Ectodermal cell (in vitro differentiated cells): Measurements from ENCODE around the gene PLSCR2. TPM values are rescaled to one million over a fixed set of nuclear protein-coding genes. Genes with fewer than 3 reads are reported as not detected.

Source experiments
- H3K27ac ChIP-seq: 2 replicates; pipeline ENCODE4 v1.7.0; 2013; ENCODE audit warnings: mild to moderate bottlenecking, low read depth, low read length; ENCODE audit not compliant: insufficient read depth, poor library complexity, severe bottlenecking
- H3K27me3 ChIP-seq: 2 replicates; pipeline ENCODE4 v1.7.0; 2013; ENCODE audit warnings: mild to moderate bottlenecking, low read length; ENCODE audit not compliant: insufficient read depth, control insufficient read depth, poor library complexity, severe bottlenecking
- H3K36me3 ChIP-seq: one replicate; pipeline ENCODE4 v1.7.0; 2013; ENCODE audit warnings: low read length; ENCODE audit not compliant: control insufficient read depth, insufficient read depth
- H3K4me1 ChIP-seq: one replicate; pipeline ENCODE4 v1.7.0; 2013; ENCODE audit warnings: low read length; ENCODE audit not compliant: control insufficient read depth, insufficient read depth
- H3K4me3 ChIP-seq: 2 replicates; pipeline ENCODE4 v1.7.0; 2013; ENCODE audit warnings: low read depth, low read length, control low read depth; ENCODE audit not compliant: insufficient read depth
- H3K9me3 ChIP-seq: 2 replicates; pipeline ENCODE4 v1.7.0; 2013; ENCODE audit warnings: mild to moderate bottlenecking, low read length, moderate library complexity; ENCODE audit not compliant: control insufficient read depth
- WGBS, 2 experiments: methylation state at CpG; one replicate each; pipeline ENCODE4 v1.1.7; 2013; ENCODE audit warnings: missing lambda C conversion rate in 2 of 2; 5-methylcytosine and 5-hydroxymethylcytosine counted together
- polyA plus RNA-seq, 4 experiments: library from polyadenylated mRNA; stranded (reverse); fragments of 50-300 nt; gene quantifications; one replicate each; pipeline ENCODE4 v1.2.3, GENCODE V29; 2013

The PLSCR2 gene
- not detected for polyA plus RNA-seq (2013, experiment 1 of 4)
- polyA plus RNA-seq (2013, experiment 2 of 4): not detected
- polyA plus RNA-seq (2013, experiment 3 of 4): not detected
- not detected for polyA plus RNA-seq (2013, experiment 4 of 4)

- no peak within 1 kb of the TSS for H3K27ac ChIP-seq
- H3K4me3 ChIP-seq: peak within 1 kb of the TSS; percentile 32
- no peaks in the 10 kb centered on the region for H3K27me3 ChIP-seq
- H3K4me1 ChIP-seq: no peaks in the 10 kb centered on the region
- WGBS, 2 experiments: 59 to 61% methylated on average over 51 of the region's 51 CpGs
- no peaks in the 10 kb centered on the region for H3K9me3 ChIP-seq
- H3K36me3 ChIP-seq: no peaks in the 10 kb centered on the region
Measured at GRCh38 chr3:146469150-146470017, at the start of gene PLSCR2. Gene PLSCR2, minus strand, starts transcription at chr3:146469561. Its CDS starts 9,657 bp downstream, at chr3:146459904.

- no peaks in the 10 kb centered on the region for H3K36me3 ChIP-seq
- H3K4me1 ChIP-seq: no peaks in the 10 kb centered on the region
- H3K27me3 ChIP-seq: no peaks in the 10 kb centered on the region
- 93 to 94% methylated on average over 4 of the region's 4 CpGs for WGBS, 2 experiments
- no peaks in the 10 kb centered on the region for H3K9me3 ChIP-seq
- H3K4me3 ChIP-seq: no peak overlapping the region
- no peak overlapping the region for H3K27ac ChIP-seq
Measured at GRCh38 chr3:146517684-146518435, 48.5 kb upstream of the PLSCR2 start.

- H3K4me1 ChIP-seq: no peaks in the 10 kb centered on the region
- no peaks in the 10 kb centered on the region for H3K9me3 ChIP-seq
- 91 to 95% methylated on average over 2 of the region's 2 CpGs for WGBS, 2 experiments
- H3K4me3 ChIP-seq: no peak overlapping the region
- no peaks in the 10 kb centered on the region for H3K36me3 ChIP-seq
- no peak overlapping the region for H3K27ac ChIP-seq
- no peaks in the 10 kb centered on the region for H3K27me3 ChIP-seq
Measured at GRCh38 chr3:146513386-146514051, 44.2 kb upstream of the PLSCR2 start.

- 85 to 91% methylated on average over 2 to 3 of the region's 3 CpGs for WGBS, 2 experiments
Measured at GRCh38 chr3:146511402-146512134, 42.2 kb upstream of the PLSCR2 start.

GRCh38 chr3:146507331-146508120 is 38.2 kb upstream of the PLSCR2 start:
- H3K27me3 ChIP-seq: no peaks in the 10 kb centered on the region
- 100% methylated on average over 1 of the region's 1 CpG for WGBS, 2 experiments
- H3K27ac ChIP-seq: no peak overlapping the region
- H3K36me3 ChIP-seq: no peaks in the 10 kb centered on the region
- H3K4me3 ChIP-seq: no peak overlapping the region
- H3K9me3 ChIP-seq: no peaks in the 10 kb centered on the region
- peaks cover 6% of the 10 kb centered on the region for H3K4me1 ChIP-seq

More at GRCh38 chr3:146511402-146512134, 42.2 kb upstream of the PLSCR2 start:
- Histone ChIP-seq H3K4me1 (peaks cover 6% of the 10 kb centered on the region), H3K27ac (no peak overlapping the region), H3K27me3 (no peaks in the 10 kb centered on the region), H3K4me3 (no peak overlapping the region), H3K9me3 (no peaks in the 10 kb centered on the region), H3K36me3 (no peaks in the 10 kb centered on the region)

GRCh38 chr3:146505516-146505915 is 36.2 kb upstream of the PLSCR2 start:
- Histone ChIP-seq H3K9me3 (no peaks in the 10 kb centered on the region), H3K36me3 (no peaks in the 10 kb centered on the region), H3K4me1 (peaks cover 6% of the 10 kb centered on the region), H3K4me3 (no peak overlapping the region), H3K27me3 (no peaks in the 10 kb centered on the region), H3K27ac (no peak overlapping the region)
- WGBS, 2 experiments: no CpG with 5 or more reads among the region's 1 CpG

- peaks cover 6% of the 10 kb centered on the region for H3K4me1 ChIP-seq
- no peaks in the 10 kb centered on the region for H3K27me3 ChIP-seq
- H3K36me3 ChIP-seq: no peaks in the 10 kb centered on the region
- H3K4me3 ChIP-seq: no peak overlapping the region
- WGBS, 2 experiments: 4 to 45% methylated on average over 1 to 2 of the region's 3 CpGs
- no peak overlapping the region for H3K27ac ChIP-seq
- H3K9me3 ChIP-seq: no peaks in the 10 kb centered on the region
Measured at GRCh38 chr3:146504498-146505197, 35.3 kb upstream of the PLSCR2 start.

- H3K27ac ChIP-seq: no peak overlapping the region
- WGBS, 2 experiments: 90 to 93% methylated on average over 12 of the region's 12 CpGs
- H3K27me3 ChIP-seq: no peaks in the 10 kb centered on the region
- peaks cover 6% of the 10 kb centered on the region for H3K4me1 ChIP-seq
- H3K36me3 ChIP-seq: no peaks in the 10 kb centered on the region
- no peaks in the 10 kb centered on the region for H3K9me3 ChIP-seq
- H3K4me3 ChIP-seq: no peak overlapping the region
Measured at GRCh38 chr3:146503461-146504202, 34.3 kb upstream of the PLSCR2 start.
